D341Med (cell line): ENCODE results near the gene UCHL5.

Experiments
- DNase-seq: peaks from one replicate; pipeline ENCODE4 v3.0.0; 2012; ENCODE audit warnings: low spot score

The UCHL5 gene

GRCh38 chr1:192967211-192967877, 91.8 kb downstream of the UCHL5 start:
- DNase-seq, result no peak

GRCh38 chr1:192966073-192966472, 93.1 kb downstream of the UCHL5 start:
- DNase-seq, result no peak

- no peak for DNase-seq
These were observed 96.3 kb downstream of the UCHL5 start for GRCh38 chr1:192962901-192963300.
